Parathyroid adenoma (tissue), 2 donors: ENCODE measurements around the gene KHDRBS1.
"Not testable (repeated sequence)": the region's sequence is repeated elsewhere in the genome, so short reads cannot be mapped to it uniquely, and the experiment has no call there.

Experiments
- H2AFZ ChIP-seq: fragments of 300-600 bp; sonication (generic); one replicate; pipeline ENCODE4 v1.7.0; 2017; ENCODE audit warnings: antibody characterized with exemption, mild to moderate bottlenecking
- H3K27ac ChIP-seq: fragments of 300-600 bp; sonication (generic); one replicate; pipeline ENCODE4 v1.7.0; 2017
- H3K27me3 ChIP-seq: fragments of 300-600 bp; sonication (generic); one replicate; pipeline ENCODE4 v1.7.0; 2017; ENCODE audit warnings: low read length; ENCODE audit not compliant: control insufficient read depth, insufficient read depth
- H3K36me3 ChIP-seq: fragments of 300-600 bp; sonication (generic); one replicate; pipeline ENCODE4 v1.7.0; 2017; ENCODE audit warnings: low read length; ENCODE audit not compliant: control insufficient read depth, insufficient read depth
- H3K4me1 ChIP-seq: fragments of 300-600 bp; sonication (generic); one replicate; pipeline ENCODE4 v1.7.0; 2017; ENCODE audit warnings: control low read depth
- H3K4me2 ChIP-seq: fragments of 300-600 bp; sonication (generic); one replicate; pipeline ENCODE4 v1.7.0; 2017; ENCODE audit warnings: low read length
- H3K4me3 ChIP-seq: fragments of 300-600 bp; sonication (generic); one replicate; pipeline ENCODE4 v1.7.0; 2017; ENCODE audit warnings: low read depth, low read length
- H3K79me2 ChIP-seq: fragments of 300-600 bp; sonication (generic); one replicate; pipeline ENCODE4 v1.7.0; 2017; ENCODE audit warnings: control low read depth
- H3K9ac ChIP-seq: fragments of 300-600 bp; sonication (generic); one replicate; pipeline ENCODE4 v1.7.0; 2017; ENCODE audit warnings: mild to moderate bottlenecking
- H3K9me3 ChIP-seq: fragments of 300-600 bp; sonication (generic); one replicate; pipeline ENCODE4 v1.7.0; 2017; ENCODE audit warnings: low read length; ENCODE audit not compliant: control insufficient read depth
- CTCF ChIP-seq: fragments of 300-600 bp; sonication (generic); IDR thresholded peaks from one replicate; pipeline ENCODE4 v1.7.0; 2017; ENCODE audit warnings: antibody characterized with exemption, mild to moderate bottlenecking
- donor health status: primary hyperparathyroidism.

The KHDRBS1 gene

DNA sequence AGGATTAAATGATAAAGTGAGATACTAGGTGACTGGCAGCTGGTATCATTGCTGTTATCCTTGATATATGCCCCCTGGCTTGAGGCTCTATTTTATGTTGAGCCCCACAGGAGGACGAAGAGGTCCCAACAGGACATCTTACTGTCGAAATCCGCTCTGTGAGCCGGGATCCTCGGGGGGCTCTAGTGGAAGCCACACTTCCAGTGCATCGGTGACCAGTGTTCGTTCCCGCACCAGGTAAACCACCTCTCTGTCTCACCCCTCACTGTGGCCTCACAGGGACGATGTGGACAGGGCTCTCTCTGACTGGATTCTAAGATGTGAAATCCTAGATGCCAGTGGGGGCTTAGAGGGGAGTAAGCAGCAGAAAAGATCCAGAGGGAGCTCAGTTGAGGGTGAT lies 61.2 kb downstream of the KHDRBS1 start:
- Histone ChIP-seq H3K79me2 (no peaks in the 10 kb centered on the region), H3K9ac (no peak overlapping the region), H3K27ac (no peak overlapping the region), H3K4me1 (peaks cover 3% of the 10 kb centered on the region), H3K4me2 (no peak overlapping the region), H2AFZ (no peak overlapping the region), H3K27me3 (no peaks in the 10 kb centered on the region), H3K9me3 (no peaks in the 10 kb centered on the region), H3K36me3 (no peaks in the 10 kb centered on the region), H3K4me3 (no peak overlapping the region)
- TF ChIP-seq CTCF = no peak

DNA sequence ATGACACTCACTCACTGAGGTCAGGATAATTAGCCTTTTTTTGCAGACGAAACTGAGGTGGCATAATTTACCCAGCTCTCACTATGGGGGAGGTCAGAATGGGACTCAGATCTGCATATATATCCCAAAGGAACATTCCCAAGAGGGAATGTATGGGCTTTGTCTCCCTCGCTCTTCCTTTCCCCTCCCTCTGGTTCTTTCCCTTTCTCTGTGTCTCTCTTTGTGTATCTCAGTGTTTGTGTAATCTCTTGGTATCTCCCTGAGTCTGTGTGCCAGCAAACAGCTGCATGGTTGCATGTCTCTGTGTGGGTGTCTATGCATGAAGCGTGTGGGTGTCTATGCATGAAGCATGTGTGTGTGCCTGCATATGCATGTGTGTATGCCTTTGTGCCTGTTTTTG lies 63.8 kb downstream of the KHDRBS1 start:
- no peaks in the 10 kb centered on the region for H3K36me3 ChIP-seq
- no peaks in the 10 kb centered on the region for H3K79me2 ChIP-seq
- H3K4me1 ChIP-seq = no peaks in the 10 kb centered on the region
- H2AFZ ChIP-seq = no peak overlapping the region
- H3K9me3 ChIP-seq = no peaks in the 10 kb centered on the region
- no peaks in the 10 kb centered on the region for H3K27me3 ChIP-seq
- H3K27ac ChIP-seq = no peak overlapping the region
- no peak overlapping the region for H3K4me2 ChIP-seq
- no peak overlapping the region for H3K9ac ChIP-seq
- TF ChIP-seq CTCF = no peak
- H3K4me3 ChIP-seq = no peak overlapping the region

GRCh38 chr1:32082022-32082421 lies 68.4 kb downstream of the KHDRBS1 start:
- no peaks in the 10 kb centered on the region for H3K27me3 ChIP-seq
- H3K9ac ChIP-seq = no peak overlapping the region
- no peak overlapping the region for H3K27ac ChIP-seq
- no peaks in the 10 kb centered on the region for H3K9me3 ChIP-seq
- no peaks in the 10 kb centered on the region for H3K4me1 ChIP-seq
- TF ChIP-seq CTCF = no peak
- no peak overlapping the region for H2AFZ ChIP-seq
- H3K4me2 ChIP-seq = no peak overlapping the region
- no peaks in the 10 kb centered on the region for H3K79me2 ChIP-seq
- H3K4me3 ChIP-seq = no peak overlapping the region
- no peaks in the 10 kb centered on the region for H3K36me3 ChIP-seq

DNA sequence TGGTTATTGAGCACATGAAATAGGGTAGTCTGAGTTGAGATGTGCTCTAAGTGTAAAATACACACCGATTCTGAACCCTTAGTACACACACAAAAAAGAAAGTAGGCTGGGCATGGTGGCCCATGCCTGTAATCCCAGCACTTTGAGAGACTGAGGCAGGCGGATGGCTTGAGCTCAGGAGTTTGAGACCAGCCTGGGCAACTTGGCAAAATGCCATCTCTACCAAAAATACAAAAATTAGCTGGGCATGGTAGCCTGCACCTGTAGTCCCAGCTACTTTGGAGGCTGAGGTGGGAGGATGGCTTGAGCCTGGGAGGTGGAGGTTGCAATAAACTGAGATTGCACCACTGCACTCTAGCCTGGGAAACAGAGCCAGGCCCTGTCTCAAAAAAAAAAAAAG lies 72.7 kb downstream of the KHDRBS1 start:
- H3K4me1 ChIP-seq, H3K4me2 ChIP-seq, H3K9me3 ChIP-seq, H2AFZ ChIP-seq, H3K79me2 ChIP-seq, H3K27me3 ChIP-seq, H3K27ac ChIP-seq, H3K4me3 ChIP-seq, H3K36me3 ChIP-seq, H3K9ac ChIP-seq: not testable (repeated sequence)

- H3K36me3 ChIP-seq = no peaks in the 10 kb centered on the region
- no peak overlapping the region for H3K4me2 ChIP-seq
- no peak overlapping the region for H2AFZ ChIP-seq
- no peak overlapping the region for H3K9ac ChIP-seq
- H3K27ac ChIP-seq = no peak overlapping the region
- H3K9me3 ChIP-seq = no peaks in the 10 kb centered on the region
- no peak overlapping the region for H3K4me3 ChIP-seq
- H3K4me1 ChIP-seq = no peaks in the 10 kb centered on the region
- H3K79me2 ChIP-seq = no peaks in the 10 kb centered on the region
- no peaks in the 10 kb centered on the region for H3K27me3 ChIP-seq
- TF ChIP-seq CTCF = no peak
These were observed 77.5 kb downstream of the KHDRBS1 start for GRCh38 chr1:32091176-32091575.
